Measurements from ENCODE around the gene FRMD4A.

Gene FRMD4A

DNA sequence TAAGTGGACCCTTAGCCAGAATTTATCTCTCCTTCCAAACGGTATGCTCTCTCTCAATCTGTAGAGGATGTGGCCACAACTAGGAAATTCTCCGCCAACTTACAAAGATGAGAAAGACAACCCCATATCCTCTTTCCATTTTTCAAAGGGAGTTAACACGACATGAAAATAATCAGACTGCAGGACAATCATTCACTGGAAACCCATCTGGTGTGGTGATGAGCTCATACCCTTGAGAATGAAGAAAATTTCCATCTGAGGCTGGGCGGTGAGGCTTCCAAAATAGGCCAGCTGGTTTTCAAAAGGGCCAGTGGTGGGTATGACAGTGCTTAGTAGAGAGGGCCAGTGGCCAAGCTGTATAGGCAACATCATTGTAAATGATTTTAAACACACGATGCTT, 369.6 kb downstream of the FRMD4A start:
- Histone ChIP-seq H3K27me3 (ENCODE audit: insufficient read depth, poor library complexity, severe bottlenecking) (no peaks in the 10 kb centered on the region), H3K4me3 (replicated peaks; ENCODE audit: insufficient read depth, low read length) (no peak overlapping the region), H3K27ac (replicated peaks) (no peak overlapping the region)
- DNase-seq (ENCODE audit: low read depth in 1 of 2, low spot score in 1 of 2) = no peak
- TF ChIP-seq POLR2AphosphoS5 (IDR thresholded peaks at IDR 0.05; ENCODE audit: low read depth) = no peak
- TF ChIP-seq, protein P1, sequence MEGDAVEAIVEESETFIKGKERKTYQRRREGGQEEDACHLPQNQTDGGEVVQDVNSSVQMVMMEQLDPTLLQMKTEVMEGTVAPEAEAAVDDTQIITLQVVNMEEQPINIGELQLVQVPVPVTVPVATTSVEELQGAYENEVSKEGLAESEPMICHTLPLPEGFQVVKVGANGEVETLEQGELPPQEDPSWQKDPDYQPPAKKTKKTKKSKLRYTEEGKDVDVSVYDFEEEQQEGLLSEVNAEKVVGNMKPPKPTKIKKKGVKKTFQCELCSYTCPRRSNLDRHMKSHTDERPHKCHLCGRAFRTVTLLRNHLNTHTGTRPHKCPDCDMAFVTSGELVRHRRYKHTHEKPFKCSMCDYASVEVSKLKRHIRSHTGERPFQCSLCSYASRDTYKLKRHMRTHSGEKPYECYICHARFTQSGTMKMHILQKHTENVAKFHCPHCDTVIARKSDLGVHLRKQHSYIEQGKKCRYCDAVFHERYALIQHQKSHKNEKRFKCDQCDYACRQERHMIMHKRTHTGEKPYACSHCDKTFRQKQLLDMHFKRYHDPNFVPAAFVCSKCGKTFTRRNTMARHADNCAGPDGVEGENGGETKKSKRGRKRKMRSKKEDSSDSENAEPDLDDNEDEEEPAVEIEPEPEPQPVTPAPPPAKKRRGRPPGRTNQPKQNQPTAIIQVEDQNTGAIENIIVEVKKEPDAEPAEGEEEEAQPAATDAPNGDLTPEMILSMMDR (IDR thresholded peaks at IDR 0.05; ENCODE audit: insufficient read depth, low read length) = no peak
- no peak for TF ChIP-seq REST (IDR thresholded peaks at IDR 0.05; ENCODE audit: insufficient replicate concordance, low read depth)
- TF ChIP-seq SPI1 (IDR thresholded peaks at IDR 0.05; ENCODE audit: borderline replicate concordance, low read depth) = no peak
- TF ChIP-seq GABPA (IDR thresholded peaks at IDR 0.05; ENCODE audit: low read depth) = no peak

GRCh38 chr10:13960603-13961002, 370.1 kb downstream of the FRMD4A start:
- no peak for TF ChIP-seq POLR2AphosphoS5 (IDR thresholded peaks at IDR 0.05; ENCODE audit: low read depth)
- no peak for TF ChIP-seq SPI1 (IDR thresholded peaks at IDR 0.05; ENCODE audit: borderline replicate concordance, low read depth)
- TF ChIP-seq, protein P1 (IDR thresholded peaks at IDR 0.05; ENCODE audit: insufficient read depth, low read length) = no peak
- Histone ChIP-seq H3K27me3 (ENCODE audit: insufficient read depth, poor library complexity, severe bottlenecking) (no peaks in the 10 kb centered on the region), H3K27ac (replicated peaks) (no peak overlapping the region), H3K4me3 (replicated peaks; ENCODE audit: insufficient read depth, low read length) (no peak overlapping the region)
- DNase-seq (ENCODE audit: low read depth in 1 of 2, low spot score in 1 of 2) = no peak

DNA sequence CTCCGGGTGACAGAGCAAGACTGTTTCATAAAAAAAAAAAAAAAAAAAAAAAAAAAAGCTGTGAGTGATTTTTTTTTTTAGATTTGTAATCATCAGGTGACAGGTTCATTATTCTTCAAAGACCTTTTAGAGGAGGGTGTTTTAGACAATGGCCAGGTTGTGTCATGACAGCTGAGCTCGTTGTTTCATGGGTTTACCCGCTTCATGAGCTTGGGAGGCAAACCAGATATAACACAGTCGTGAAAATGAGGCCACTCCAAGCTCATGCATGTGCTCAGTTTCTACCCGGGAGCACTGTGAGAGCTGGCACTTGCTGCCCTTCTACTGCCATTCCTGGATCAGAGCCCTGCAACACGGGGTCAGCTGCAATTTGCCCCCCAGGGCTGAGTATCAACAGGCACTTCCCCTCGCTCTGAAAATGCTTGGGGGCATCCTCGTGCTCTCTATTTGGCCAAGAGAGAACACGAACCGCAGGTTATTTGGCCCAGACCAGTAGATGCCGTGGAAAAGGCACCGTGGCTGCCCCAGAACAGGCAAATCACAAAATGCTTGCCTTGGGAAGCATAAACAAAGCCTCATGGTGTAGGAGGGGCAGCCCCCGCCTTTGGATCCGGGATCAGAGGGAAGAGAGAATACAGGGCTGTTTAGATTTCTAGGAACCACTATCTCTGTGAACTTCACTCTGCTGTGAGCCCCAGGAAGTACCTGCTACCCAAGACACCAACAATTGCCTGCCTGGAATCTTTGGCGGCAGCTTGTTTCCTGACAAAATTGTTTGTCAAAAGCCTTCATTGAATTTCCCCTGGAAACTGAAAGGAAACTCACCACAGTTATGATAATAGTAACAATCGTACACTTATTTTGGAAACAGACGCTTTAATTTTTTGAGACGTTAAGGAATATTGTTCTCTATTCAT, 371.0 kb downstream of the FRMD4A start:
- Histone ChIP-seq H3K4me3 (replicated peaks; ENCODE audit: insufficient read depth, low read length) (no peak overlapping the region), H3K27me3 (ENCODE audit: insufficient read depth, poor library complexity, severe bottlenecking) (no peaks in the 10 kb centered on the region), H3K27ac (replicated peaks) (no peak overlapping the region)
- TF ChIP-seq POLR2AphosphoS5 (IDR thresholded peaks at IDR 0.05; ENCODE audit: low read depth) = no peak
- TF ChIP-seq GABPA (IDR thresholded peaks at IDR 0.05; ENCODE audit: low read depth) = no peak
- no peak for TF ChIP-seq REST (IDR thresholded peaks at IDR 0.05; ENCODE audit: insufficient replicate concordance, low read depth)
- TF ChIP-seq, protein P1 (IDR thresholded peaks at IDR 0.05; ENCODE audit: insufficient read depth, low read length) = no peak
- no peak for DNase-seq (ENCODE audit: low read depth in 1 of 2, low spot score in 1 of 2)

All from HL-60 (cell line).